ENCODE data around the gene UIMC1.

The UIMC1 gene

DNA sequence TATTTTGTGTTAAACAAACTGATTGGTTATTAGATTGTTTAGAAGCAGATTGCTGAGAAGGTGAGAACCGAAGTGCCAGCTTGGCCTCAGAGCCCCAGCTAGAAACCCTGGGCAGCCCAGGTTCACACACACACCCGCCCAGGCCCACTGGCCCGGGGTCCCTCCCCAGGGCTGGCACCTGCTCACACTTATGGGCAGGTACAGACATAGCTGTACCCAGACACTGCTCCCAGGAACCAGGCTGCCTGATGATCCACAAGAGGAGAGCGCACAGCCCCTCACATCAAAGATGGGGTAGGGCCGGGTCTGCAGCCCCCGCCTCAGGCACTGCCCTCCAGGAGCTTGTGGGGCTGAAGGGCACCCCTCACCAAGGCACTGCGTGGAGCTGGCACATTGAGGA, 140.6 kb downstream of the UIMC1 start:
- no peak for DNase-seq

DNA sequence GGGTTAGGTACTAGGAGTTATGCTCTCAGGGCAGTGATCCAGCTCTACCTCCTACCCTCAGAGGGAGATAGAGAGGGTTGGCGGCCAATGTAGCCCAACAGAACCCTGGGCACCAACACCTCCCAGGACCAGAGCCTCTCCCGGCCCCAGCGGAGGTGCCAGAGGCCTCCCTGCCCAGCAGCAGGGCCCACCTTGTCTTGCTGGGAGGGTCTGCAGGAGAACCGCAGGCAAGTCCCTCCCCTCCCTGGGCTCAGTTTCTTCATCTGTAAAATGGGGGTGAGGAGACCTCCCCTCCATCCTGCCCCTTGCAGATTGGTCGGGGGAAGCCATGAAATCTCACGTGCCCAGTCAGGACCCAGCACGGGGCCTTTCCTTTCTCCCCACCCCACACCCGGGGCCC, 141.8 kb downstream of the UIMC1 start:
- DNase-seq = no peak

DNA sequence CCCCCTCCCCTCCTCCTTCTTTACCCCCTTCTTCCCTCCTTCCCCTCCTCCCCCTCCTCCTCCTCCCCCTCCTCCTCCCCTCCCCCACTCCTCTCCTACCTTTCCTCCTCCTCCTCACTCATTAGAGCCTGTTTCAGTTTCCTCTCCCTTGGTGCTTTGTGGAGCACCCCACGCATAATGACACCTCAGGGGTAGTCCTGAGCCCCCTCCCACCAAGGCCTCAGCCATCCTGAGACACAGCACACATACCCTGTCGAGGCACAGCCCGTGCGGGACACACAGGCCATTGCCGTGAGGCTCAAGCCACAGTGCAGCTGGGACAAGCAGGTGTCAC, 142.8 kb downstream of the UIMC1 start:
- no peak for DNase-seq

DNA sequence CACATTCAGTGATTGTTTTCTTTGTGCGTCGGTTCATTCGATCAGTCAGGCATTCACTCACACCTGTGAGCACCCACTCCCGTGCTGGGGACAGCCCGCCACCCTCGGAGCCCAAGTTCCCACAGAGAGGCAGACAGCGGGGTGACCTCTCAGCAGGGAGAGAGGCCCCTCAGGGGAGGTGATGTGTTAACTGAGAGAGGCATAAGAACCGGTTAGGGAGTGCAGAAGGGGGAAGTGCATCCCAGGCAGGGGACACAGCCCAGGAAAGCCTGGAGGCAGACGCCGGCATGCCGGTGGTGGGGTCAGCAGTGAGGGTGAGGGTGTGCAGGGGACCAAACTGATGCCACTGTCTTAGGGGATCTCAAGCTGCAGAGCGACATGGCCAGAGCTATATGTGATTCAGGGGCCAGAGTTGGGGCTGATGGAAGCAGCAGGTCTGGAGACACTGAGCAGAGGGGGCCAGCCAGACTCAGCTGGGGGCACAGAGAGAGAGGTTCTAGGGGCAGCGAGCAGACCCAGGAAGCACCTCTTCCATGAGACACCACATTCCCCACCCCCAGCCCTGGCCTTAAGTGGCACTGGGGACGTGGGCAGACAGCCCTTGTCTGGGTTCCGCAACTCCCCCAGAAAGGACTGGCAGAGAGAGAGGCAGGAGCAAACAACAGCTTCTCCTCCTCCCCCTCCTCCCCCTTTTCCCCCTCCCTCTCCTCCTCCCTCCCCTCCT, 143.4 kb downstream of the UIMC1 start:
- no peak for DNase-seq

DNA sequence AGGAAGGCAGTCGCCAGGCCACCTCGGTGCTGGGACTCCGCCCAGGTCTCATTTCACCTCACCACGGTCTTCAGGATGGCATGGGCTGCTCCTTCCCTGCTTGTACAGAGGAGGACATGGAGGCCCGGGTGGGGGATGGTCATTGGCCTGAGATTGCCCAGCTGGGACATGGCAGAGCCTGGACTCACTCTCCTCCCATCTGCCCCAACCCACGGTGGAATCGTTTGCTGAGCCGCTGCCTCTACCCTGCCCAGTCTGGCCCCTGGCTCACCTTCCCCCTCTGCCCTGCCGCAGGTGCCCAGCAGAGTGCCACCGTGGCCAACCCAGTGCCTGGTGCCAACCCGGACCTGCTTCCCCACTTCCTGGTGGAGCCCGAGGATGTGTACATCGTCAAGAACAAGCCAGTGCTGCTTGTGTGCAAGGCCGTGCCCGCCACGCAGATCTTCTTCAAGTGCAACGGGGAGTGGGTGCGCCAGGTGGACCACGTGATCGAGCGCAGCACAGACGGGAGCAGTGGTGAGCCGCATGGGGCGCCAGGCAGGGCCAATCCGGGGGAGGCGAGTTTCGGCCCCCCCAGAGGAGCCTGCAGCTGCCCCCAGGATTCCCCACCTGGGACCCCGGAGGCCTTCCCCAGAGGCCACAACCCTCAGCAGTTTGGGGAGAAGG, 144.1 kb downstream of the UIMC1 start:
- no peak for DNase-seq

DNA sequence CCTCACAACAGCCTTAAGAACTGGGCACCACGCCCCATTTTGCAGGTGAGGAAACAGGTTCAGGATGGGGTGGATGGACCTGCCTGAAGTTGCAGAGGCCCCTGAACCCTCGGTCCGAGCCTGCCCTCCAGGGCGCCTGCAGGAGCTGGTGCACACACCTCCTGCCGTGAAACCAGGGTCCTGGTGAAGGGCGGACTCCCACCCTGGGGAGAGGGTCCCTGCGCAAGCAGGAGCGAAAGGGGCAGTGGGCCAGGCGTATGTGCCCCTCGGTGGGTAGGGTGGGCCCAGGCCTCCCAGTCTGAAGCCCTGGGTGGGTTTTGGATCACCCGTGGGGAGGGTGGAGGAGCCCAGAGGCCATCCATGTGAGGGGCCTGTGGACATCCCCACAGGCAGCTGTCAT, 145.3 kb downstream of the UIMC1 start:
- no peak for DNase-seq

DNA sequence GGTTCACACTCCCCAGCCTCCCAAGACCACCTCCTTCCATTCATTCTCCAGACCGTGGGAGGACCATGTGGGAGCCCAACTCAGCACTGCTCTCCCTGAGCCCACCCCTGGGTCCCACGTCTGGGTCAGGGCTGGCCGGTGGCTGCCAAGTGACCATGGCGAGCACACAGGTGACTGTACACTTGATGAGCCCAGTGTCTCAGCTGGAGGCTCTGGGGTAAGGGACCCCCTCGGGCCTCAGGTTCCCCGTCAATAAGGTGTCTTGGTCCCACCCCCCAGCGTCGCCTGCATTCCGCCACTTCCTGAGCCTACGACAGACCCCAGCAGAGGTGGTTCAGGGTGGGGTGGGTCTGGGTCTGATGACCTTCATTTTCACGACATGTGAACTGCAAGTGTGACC, 146.2 kb downstream of the UIMC1 start:
- DNase-seq = no peak

DNA sequence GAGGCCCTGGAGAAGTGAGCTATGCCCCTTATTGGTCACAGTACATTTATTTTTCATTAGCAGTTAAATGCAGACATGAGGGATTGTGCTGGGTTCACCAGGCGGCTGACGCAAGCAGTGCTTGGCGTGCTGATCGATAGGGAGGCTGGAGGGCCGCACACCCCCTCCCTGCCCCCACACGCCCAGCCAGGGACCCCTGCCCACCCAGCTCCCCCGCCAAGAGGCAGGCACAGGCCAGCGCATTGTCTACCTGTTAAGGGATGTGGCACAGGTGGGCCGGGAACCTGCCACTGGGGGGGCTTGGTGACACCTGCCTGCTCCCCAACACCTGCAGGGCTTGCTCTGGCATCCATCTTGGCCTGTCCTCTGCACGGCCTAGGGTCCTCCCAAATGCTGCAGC, 146.7 kb downstream of the UIMC1 start:
- no peak for DNase-seq

DNA sequence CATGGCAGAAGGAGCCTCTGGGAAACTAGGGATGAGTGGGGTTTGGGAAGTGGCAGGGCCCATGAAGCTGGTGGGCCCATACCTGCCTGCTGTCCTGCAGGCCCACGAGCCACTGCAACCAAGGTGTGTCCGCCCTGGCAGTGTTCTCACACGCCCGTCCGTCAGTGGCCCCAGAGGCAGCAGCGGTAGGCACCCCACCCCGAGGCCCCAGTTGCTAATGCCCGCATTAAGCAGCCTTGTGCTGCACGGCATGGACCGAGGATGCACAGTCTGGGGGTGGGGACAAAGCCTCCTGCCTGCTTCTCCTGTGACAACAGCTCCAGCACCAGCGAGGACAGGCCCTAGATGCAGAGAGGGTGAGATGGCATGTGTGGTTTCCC, 148.7 kb downstream of the UIMC1 start:
- DNase-seq = no peak

DNA sequence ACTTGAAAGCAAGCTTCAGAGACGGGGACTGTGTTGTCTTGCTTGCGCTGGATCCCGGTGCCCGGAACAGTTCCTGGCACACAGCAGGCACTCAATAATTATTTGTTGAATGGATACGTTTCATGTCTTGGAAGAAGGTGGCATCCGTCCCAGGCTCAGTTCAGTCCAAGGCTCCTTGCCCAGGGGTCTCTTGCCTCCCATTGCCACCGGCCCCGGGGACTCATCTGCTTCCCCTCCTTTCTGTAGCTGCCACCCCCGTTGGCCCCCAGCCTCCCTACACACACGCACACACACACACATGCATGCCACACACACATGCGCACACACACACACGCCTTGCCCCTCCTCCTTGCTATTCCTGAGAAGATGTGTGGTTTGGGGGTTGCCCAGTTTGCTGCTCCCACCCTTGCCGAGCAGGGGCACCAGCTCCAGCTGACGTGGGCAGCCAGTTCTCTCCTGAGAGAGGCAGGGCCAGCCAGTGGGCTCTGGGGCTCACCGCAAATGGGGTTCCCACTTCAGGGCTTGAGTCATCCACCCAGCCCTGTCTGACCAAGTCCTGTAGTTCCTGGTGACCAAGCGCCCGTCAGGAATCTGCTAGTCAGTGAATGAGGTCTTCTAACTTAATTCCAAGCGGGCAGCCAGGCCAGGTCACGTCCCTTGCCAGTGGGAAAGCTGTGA, 149.2 kb downstream of the UIMC1 start:
- DNase-seq = no peak

DNA sequence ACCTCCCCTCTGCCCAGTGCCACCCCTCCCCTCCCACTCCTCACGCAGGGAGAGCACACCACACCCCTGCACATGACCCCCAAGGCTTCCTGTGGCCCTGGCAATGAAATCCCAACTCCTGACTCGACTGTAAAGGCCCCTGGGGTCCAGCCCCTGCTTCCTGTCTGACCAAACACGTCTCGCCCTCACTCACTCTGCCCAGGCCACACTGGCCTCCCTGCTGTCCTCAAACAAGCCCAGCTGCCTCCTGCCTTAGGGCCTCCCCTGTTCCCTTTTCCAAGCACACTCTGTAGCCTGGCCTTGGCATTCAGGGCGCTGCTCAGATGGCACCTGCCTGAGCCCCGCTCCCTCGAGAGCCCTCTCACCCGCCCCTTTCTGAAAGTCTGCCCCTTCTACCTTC, 149.8 kb downstream of the UIMC1 start:
- no peak for DNase-seq

DNA sequence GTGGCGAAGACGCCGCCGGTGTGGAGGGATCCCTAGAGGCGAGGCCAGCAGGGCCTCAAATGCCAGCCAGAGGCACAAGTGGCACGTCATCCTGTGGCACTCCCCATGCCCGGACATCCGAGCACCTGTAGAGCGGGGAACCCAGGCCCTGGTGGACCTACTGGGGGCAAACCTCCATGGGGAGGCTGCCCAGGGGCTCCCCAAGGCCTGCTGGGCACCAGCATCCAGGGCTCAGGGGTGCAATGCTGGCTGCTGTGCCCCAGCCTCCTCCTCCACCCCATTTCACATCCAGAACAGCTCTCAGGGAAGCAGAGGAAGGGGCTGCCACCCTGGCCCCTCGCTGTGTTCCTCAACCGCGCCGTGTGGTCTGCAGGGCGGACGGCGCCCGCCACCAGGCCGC, 151.0 kb downstream of the UIMC1 start:
- DNase-seq = no peak
